Thoracic aorta (tissue), 2 donors: ENCODE measurements around the gene ORC1. TPM values are rescaled to one million over a fixed set of nuclear protein-coding genes. Genes with fewer than 3 reads are reported as not detected.

Experiments used
- ATAC-seq: fragments of 150-250 bp; one replicate; pipeline ENCODE4 v1.8.0; 2017; ENCODE audit warnings: low read depth; ENCODE audit not compliant: insufficient number of reproducible peaks, low FRiP score
- DNase-seq: peaks from one replicate; pipeline ENCODE4 v3.0.0-alpha.2; 2020; ENCODE audit warnings: low spot score
- H3K27ac ChIP-seq, 2 donors: fragments of 200-600 bp; sonication (generic); 1 replicate in 1 of 2; 2 replicates in 1 of 2; pipeline ENCODE4 v1.5.1; 2016; ENCODE audit warnings: mild to moderate bottlenecking in 2 of 2, moderate library complexity in 2 of 2
- H3K27me3 ChIP-seq: fragments of 200-600 bp; sonication (generic); replicated peaks from 2 replicates; pipeline ENCODE4 v1.6.0; 2016; ENCODE audit warnings: mild to moderate bottlenecking; ENCODE audit not compliant: insufficient read depth
- H3K36me3 ChIP-seq: fragments of 200-600 bp; sonication (generic); one replicate; pipeline ENCODE4 v1.5.1; 2016
- H3K4me1 ChIP-seq, 2 donors: fragments of 200-600 bp; sonication (generic); 1 replicate in 1 of 2; 2 replicates in 1 of 2; pipeline versions ENCODE4 v1.5.1 to v1.6.0; 2016; ENCODE audit warnings: low read depth in 2 of 2, mild to moderate bottlenecking in 1 of 2; ENCODE audit not compliant: control insufficient read depth in 1 of 2
- H3K4me3 ChIP-seq: fragments of 200-600 bp; sonication (generic); 2 replicates; pipeline ENCODE4 v1.5.1; 2016; ENCODE audit warnings: mild to moderate bottlenecking
- H3K9me3 ChIP-seq: fragments of 200-600 bp; sonication (generic); 2 replicates; pipeline ENCODE4 v1.5.1; 2016
- total RNA-seq, 2 donors: library from RNA; depleted of rRNA; stranded (reverse); fragments of >200 nt; gene quantifications; one replicate each; pipeline versions ENCODE4 v1.1.0 to v1.2.3, GENCODE V29; 2016
- TF ChIP-seq, protein P1 (sequence below): fragments of 200-600 bp; sonication (generic); IDR thresholded peaks from one replicate; pipeline ENCODE4 v1.5.1; 2019; ENCODE audit warnings: antibody characterized with exemption

Gene ORC1
- total RNA-seq, 2 donors from 2014 or later = 0.49 to 0.95 TPM

DNA sequence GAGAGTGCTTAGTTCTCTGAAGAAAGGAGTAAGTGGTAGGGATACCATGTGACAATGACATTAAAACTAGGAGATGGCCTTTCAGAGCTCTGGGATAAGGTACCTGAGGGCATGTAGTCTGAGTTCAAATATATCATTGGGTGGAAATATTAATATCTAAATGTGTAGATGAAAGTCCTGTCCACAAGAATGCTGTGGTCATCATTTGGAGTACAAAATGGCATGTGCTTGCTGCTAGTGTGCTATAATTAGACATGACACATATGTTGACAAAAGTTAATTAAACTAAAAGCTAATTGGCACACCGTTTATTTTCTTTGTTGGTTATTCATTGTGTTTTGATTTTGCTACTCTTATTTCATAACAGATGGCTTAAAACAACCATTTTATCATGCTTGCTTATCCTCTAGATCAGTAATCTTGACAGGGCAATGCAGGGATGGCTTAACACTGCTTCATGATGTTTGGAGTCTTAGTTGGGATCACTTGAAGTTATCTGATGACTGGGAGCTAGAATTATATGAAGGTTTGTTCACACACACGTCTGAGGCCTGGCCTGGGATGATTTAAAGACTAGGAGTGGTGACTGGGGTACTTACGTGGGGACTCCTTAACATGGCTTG, 69.2 kb downstream of the ORC1 start:
- Histone ChIP-seq H3K4me3 (no peak overlapping the region), H3K9me3 (no peaks in the 10 kb centered on the region), H3K27ac (no peak overlapping the region), H3K27me3 (no peaks in the 10 kb centered on the region), H3K4me1 (no peaks in the 10 kb centered on the region), H3K36me3 (peaks cover 7% of the 10 kb centered on the region)
- DNase-seq (no peak), ATAC-seq (no peak)
- TF ChIP-seq, protein P1, sequence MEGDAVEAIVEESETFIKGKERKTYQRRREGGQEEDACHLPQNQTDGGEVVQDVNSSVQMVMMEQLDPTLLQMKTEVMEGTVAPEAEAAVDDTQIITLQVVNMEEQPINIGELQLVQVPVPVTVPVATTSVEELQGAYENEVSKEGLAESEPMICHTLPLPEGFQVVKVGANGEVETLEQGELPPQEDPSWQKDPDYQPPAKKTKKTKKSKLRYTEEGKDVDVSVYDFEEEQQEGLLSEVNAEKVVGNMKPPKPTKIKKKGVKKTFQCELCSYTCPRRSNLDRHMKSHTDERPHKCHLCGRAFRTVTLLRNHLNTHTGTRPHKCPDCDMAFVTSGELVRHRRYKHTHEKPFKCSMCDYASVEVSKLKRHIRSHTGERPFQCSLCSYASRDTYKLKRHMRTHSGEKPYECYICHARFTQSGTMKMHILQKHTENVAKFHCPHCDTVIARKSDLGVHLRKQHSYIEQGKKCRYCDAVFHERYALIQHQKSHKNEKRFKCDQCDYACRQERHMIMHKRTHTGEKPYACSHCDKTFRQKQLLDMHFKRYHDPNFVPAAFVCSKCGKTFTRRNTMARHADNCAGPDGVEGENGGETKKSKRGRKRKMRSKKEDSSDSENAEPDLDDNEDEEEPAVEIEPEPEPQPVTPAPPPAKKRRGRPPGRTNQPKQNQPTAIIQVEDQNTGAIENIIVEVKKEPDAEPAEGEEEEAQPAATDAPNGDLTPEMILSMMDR = no peak

DNA sequence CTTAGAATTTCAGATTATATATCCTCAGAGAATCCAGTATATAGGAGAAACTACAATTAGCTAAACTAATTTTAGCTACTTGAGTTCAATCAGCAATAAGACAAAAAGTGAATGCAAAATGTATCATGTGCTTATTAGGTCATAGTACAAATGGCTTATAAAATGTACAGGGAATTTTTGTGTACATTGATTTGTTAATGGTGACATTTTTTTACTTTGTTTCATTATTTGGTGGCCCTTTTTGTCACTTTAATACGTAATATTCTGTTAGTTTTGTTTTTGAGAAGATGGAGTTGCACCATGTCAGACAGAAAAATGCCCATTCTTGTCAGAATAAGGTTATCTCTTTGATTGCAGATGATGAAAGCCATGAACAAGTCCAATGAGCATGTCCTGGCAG, 71.8 kb downstream of the ORC1 start:
- Histone ChIP-seq H3K4me3 (no peak overlapping the region), H3K27ac (no peak overlapping the region), H3K36me3 (peaks cover 4% of the 10 kb centered on the region), H3K27me3 (no peaks in the 10 kb centered on the region), H3K4me1 (no peaks in the 10 kb centered on the region), H3K9me3 (no peaks in the 10 kb centered on the region)
- no peak for ATAC-seq
- TF ChIP-seq, protein P1 = no peak
- no peak for DNase-seq

DNA sequence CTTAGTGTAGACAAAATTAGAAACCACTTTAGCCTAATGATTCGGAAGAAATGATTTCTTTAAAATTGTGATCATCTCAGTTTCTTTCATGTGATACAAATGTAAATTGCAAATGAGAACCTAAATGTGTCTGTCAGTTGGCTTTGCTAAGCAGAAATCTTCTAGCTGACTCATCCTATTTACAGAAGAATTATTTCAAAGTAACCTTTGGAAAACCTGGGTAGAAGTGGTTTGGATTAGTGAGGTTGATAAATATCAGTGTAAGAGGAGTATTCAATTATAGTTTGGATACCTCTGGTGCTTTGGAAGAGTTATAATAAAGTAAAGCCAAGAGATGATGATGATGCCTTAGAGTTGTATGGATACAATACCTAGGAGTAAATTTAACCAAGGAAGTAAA, 75.6 kb downstream of the ORC1 start:
- TF ChIP-seq, protein P1 = no peak
- DNase-seq (no peak), ATAC-seq (no peak)
- no peaks in the 10 kb centered on the region for H3K27me3 ChIP-seq
- no peak overlapping the region for H3K4me3 ChIP-seq
- H3K36me3 ChIP-seq = no peaks in the 10 kb centered on the region
- H3K4me1 ChIP-seq = no peaks in the 10 kb centered on the region
- H3K27ac ChIP-seq = no peak overlapping the region
- no peaks in the 10 kb centered on the region for H3K9me3 ChIP-seq

DNA sequence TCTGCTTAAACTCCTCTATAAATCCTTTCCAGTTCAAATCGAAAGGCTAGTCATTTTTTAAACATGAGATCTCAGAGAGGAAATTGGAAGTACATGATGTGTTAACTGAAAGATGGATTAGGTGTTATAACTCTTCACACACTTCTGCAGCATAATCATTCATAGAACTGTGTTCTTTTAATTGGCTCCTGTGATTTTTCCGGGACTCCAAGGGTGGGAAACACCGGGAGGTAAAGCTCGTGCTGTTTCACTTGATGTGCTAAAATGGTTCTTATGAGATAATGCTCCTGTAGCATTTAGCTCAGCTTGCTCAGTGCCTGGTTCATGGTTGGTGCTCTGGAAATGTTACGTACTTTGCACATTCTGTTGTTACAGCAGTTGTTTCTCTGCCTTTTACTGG, 78.4 kb downstream of the ORC1 start:
- DNase-seq (no peak), ATAC-seq (no peak)
- Histone ChIP-seq H3K27me3 (no peaks in the 10 kb centered on the region), H3K4me1 (no peaks in the 10 kb centered on the region), H3K27ac (no peak overlapping the region), H3K9me3 (no peaks in the 10 kb centered on the region), H3K36me3 (no peaks in the 10 kb centered on the region), H3K4me3 (no peak overlapping the region)
- TF ChIP-seq, protein P1 = no peak

DNA sequence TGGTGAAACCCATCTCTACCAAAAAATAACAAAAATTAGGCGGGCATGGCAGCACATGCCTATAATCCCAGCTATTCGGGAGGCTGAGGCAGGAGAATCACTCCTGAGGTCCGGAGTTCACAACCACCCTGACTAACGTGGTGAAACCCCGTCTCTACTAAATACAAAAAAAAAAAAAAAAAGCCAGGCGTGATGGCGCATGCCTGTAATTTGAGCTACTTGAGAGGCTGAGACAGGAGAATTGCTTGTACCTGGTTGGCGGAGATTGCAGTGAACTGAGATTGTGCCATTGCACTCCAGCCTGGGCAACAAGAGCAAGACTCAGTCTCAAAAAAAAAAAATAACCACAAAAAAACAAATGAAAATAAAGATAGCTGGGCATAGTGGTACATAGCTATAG, 80.5 kb downstream of the ORC1 start:
- Histone ChIP-seq H3K36me3 (no peaks in the 10 kb centered on the region), H3K9me3 (no peaks in the 10 kb centered on the region), H3K4me1 (no peaks in the 10 kb centered on the region), H3K27ac (no peak overlapping the region), H3K27me3 (no peaks in the 10 kb centered on the region), H3K4me3 (no peak overlapping the region)
- TF ChIP-seq, protein P1 = no peak
- no peak for DNase-seq
- no peak for ATAC-seq

Other genes with a start within 250 kb of the ORC1 start
- gene CC2D1B, start 38.2 kb downstream of the ORC1 start, total RNA-seq = 10 to 100 TPM; 33.7 to 34.3 TPM
- gene PRPF38A, start 179 bp upstream of the ORC1 start, total RNA-seq = 10 to 100 TPM; 18.1 to 27.4 TPM
- 10 to 100 TPM; 38.2 to 67.2 TPM for gene TUT4, start 148.7 kb upstream of the ORC1 start, total RNA-seq
- 10 to 100 TPM; 10.2 to 25.9 TPM for gene GPX7, start 197.9 kb upstream of the ORC1 start, total RNA-seq
- under 1 TPM in 1 of 2 donors, not detected in 1; 0.54 TPM for gene SHISAL2A, start 228.7 kb upstream of the ORC1 start, total RNA-seq